Gastrocnemius medialis (tissue), 4 donors: ENCODE data around the gene MKRN1. TPM values are rescaled to one million over a fixed set of nuclear protein-coding genes. Genes with fewer than 3 reads are reported as not detected.
"Not testable (repeated sequence)": the region's sequence is repeated elsewhere in the genome, so short reads cannot be mapped to it uniquely, and the experiment has no call there.

Experiments used
- ATAC-seq, 2 donors: fragments of 150-250 bp; one replicate each; pipeline ENCODE4 v1.9.1; 2016
- DNase-seq, 2 donors: peaks; one replicate each; pipeline ENCODE4 v3.0.0-alpha.2; 2019
- H3K27ac ChIP-seq, 4 donors: fragments of 200-600 bp; sonication (generic); 1 replicate in 1 of 4; 2 replicates in 3 of 4; pipeline ENCODE4 v1.5.1; 2016 to 2018; ENCODE audit warnings: mild to moderate bottlenecking in 2 of 4, moderate library complexity in 1 of 4
- H3K27me3 ChIP-seq, 3 donors: fragments of 200-600 bp; sonication (generic) in 2 of 3; 1 replicate in 1 of 3; 2 replicates in 2 of 3; pipeline versions ENCODE4 v1.5.1 to v1.6.0; 2016 to 2019; ENCODE audit warnings: mild to moderate bottlenecking in 1 of 3, moderate library complexity in 1 of 3
- H3K36me3 ChIP-seq, 2 donors: fragments of 200-600 bp; sonication (generic) in 1 of 2; one replicate each; pipeline ENCODE4 v1.5.1; 2017 to 2018
- H3K4me1 ChIP-seq, 2 donors: fragments of 200-600 bp; sonication (generic) in 1 of 2; one replicate each; pipeline ENCODE4 v1.5.1; 2016 to 2017; ENCODE audit warnings: mild to moderate bottlenecking in 2 of 2
- H3K4me3 ChIP-seq, 4 donors: fragments of 200-600 bp; sonication (generic) in 3 of 4; 1 replicate in 1 of 4; 2 replicates in 3 of 4; pipeline ENCODE4 v1.5.1; 2016 to 2019; ENCODE audit warnings: mild to moderate bottlenecking in 2 of 4
- H3K9me3 ChIP-seq, 3 donors: fragments of 200-600 bp; sonication (generic) in 2 of 3; 1 replicate in 1 of 3; 2 replicates in 2 of 3; pipeline ENCODE4 v1.5.1; 2016 to 2019
- CTCF ChIP-seq, 5 experiments: fragments of 450-650 bp in 3 of 5; fragments of 200-600 bp in 2 of 5; sonication (generic) in 2 of 5; IDR thresholded peaks in 4 of 5; conservative IDR thresholded peaks in 1 of 5; 1 replicate in 4 of 5; 2 replicates in 1 of 5; pipeline ENCODE4 v1.5.1; 2016 to 2019; ENCODE audit warnings: antibody characterized with exemption in 5 of 5, mild to moderate bottlenecking in 3 of 5, moderate library complexity in 3 of 5
- POLR2A ChIP-seq, 2 donors: fragments of 450-650 bp; IDR thresholded peaks; one replicate each; pipeline ENCODE4 v1.6.1; 2017; ENCODE audit warnings: antibody characterized with exemption in 2 of 2, mild to moderate bottlenecking in 2 of 2, moderate library complexity in 2 of 2
- in situ Hi-C, 4 donors: fragments of 200-750 bp; cut with MboI; loops; one replicate each; pipeline versions ENCODE4 v1.15.0 to v1.8.0; 2017; ENCODE audit warnings: low sequenced_read_pairs in 4 of 4
- intact Hi-C: fragments of 100-400 bp; cut with DNase I; formaldehyde crosslinking; loops from one replicate; pipeline ENCODE4 v1.15.1; 2023; ENCODE audit warnings: low total_unique reads
- total RNA-seq, 4 donors: library from RNA; depleted of rRNA; stranded (reverse); fragments of >200 nt; gene quantifications; one replicate each; pipeline versions ENCODE4 v1.1.0 to v1.2.3, GENCODE V29; 2016

Gene MKRN1
- total RNA-seq, 4 donors from 2014 or later: 38.0 to 90.4 (median 64.7) TPM

GRCh38 chr7:140426130-140426529 is 53.2 kb downstream of the MKRN1 start:
- no peak for DNase-seq
- Histone ChIP-seq H3K27ac (no peak overlapping the region), H3K36me3 (no peaks in the 10 kb centered on the region), H3K27me3 (peaks cover 0 to 3% (median 0%) of the 10 kb centered on the region in 3 donors), H3K4me1 (no peaks in the 10 kb centered on the region), H3K9me3 (no peaks in the 10 kb centered on the region), H3K4me3 (no peak overlapping the region)
- TF ChIP-seq CTCF (IDR thresholded peaks at IDR 0.05 in 4 of 5, conservative IDR thresholded peaks at IDR 0.05 in 1 of 5): no peak
- no peak for TF ChIP-seq POLR2A (IDR thresholded peaks at IDR 0.05)
- in situ Hi-C loops: no loop called here
- no peak for ATAC-seq
- intact Hi-C loops: no loop called here

- no peak for ATAC-seq
- no peak for DNase-seq
- Histone ChIP-seq H3K36me3 (no peaks in the 10 kb centered on the region), H3K27me3 (peaks cover 0 to 3% (median 0%) of the 10 kb centered on the region in 3 donors), H3K27ac (no peak overlapping the region), H3K9me3 (no peaks in the 10 kb centered on the region), H3K4me1 (no peaks in the 10 kb centered on the region), H3K4me3 (no peak overlapping the region)
- TF ChIP-seq POLR2A (IDR thresholded peaks at IDR 0.05) (no peak), CTCF (IDR thresholded peaks at IDR 0.05 in 4 of 5, conservative IDR thresholded peaks at IDR 0.05 in 1 of 5) (no peak)
- intact Hi-C loops (no loop called here), in situ Hi-C loops (no loop called here)
These were observed 53.6 kb downstream of the MKRN1 start for GRCh38 chr7:140425718-140426117.

GRCh38 chr7:140423501-140423900 is 55.8 kb downstream of the MKRN1 start:
- ATAC-seq (no peak), DNase-seq (no peak)
- H3K4me3 ChIP-seq: no peak overlapping the region
- in situ Hi-C loops: no loop called here
- intact Hi-C loops: no loop called here
- no peaks in the 10 kb centered on the region for H3K9me3 ChIP-seq
- no peak for TF ChIP-seq POLR2A (IDR thresholded peaks at IDR 0.05)
- no peaks in the 10 kb centered on the region for H3K36me3 ChIP-seq
- no peak overlapping the region for H3K27ac ChIP-seq
- H3K27me3 ChIP-seq: peaks cover 0 to 3% (median 0%) of the 10 kb centered on the region in 3 donors
- no peaks in the 10 kb centered on the region for H3K4me1 ChIP-seq

GRCh38 chr7:140421521-140421920 is 57.8 kb downstream of the MKRN1 start:
- Histone ChIP-seq H3K27me3 (peaks cover 0 to 3% (median 0%) of the 10 kb centered on the region in 3 donors), H3K27ac (no peak overlapping the region), H3K9me3 (no peaks in the 10 kb centered on the region), H3K36me3 (no peaks in the 10 kb centered on the region), H3K4me3 (no peak overlapping the region), H3K4me1 (no peaks in the 10 kb centered on the region)
- intact Hi-C loops (no loop called here), in situ Hi-C loops (no loop called here)
- DNase-seq: no peak
- TF ChIP-seq CTCF (IDR thresholded peaks at IDR 0.05 in 4 of 5, conservative IDR thresholded peaks at IDR 0.05 in 1 of 5) (no peak), POLR2A (IDR thresholded peaks at IDR 0.05) (no peak)
- ATAC-seq: no peak

GRCh38 chr7:140418653-140419052 is 60.7 kb downstream of the MKRN1 start:
- intact Hi-C loops (no loop called here), in situ Hi-C loops (no loop called here)
- H3K36me3 ChIP-seq: no peaks in the 10 kb centered on the region
- no peak for DNase-seq
- peaks cover 0 to 3% (median 0%) of the 10 kb centered on the region in 3 donors for H3K27me3 ChIP-seq
- H3K4me1 ChIP-seq: no peaks in the 10 kb centered on the region
- H3K9me3 ChIP-seq: no peaks in the 10 kb centered on the region
- ATAC-seq: no peak
- H3K4me3 ChIP-seq: no peak overlapping the region
- no peak for TF ChIP-seq CTCF (IDR thresholded peaks at IDR 0.05 in 4 of 5, conservative IDR thresholded peaks at IDR 0.05 in 1 of 5)
- H3K27ac ChIP-seq: no peak overlapping the region

GRCh38 chr7:140418156-140418472 is 61.2 kb downstream of the MKRN1 start:
- intact Hi-C loops, H3K27me3 ChIP-seq, in situ Hi-C loops, H3K4me3 ChIP-seq, H3K4me1 ChIP-seq, ATAC-seq, DNase-seq, H3K36me3 ChIP-seq, H3K27ac ChIP-seq, H3K9me3 ChIP-seq: not testable (repeated sequence)
